SH-SY5Y (cell line): ENCODE measurements around the gene LIMK2.

Source experiments
- GATA2 ChIP-seq: IDR thresholded peaks from 2 replicates; pipeline ENCODE4 v1.6.1; 2011; ENCODE audit warnings: mild to moderate bottlenecking, low read depth, low read length
- GATA3 ChIP-seq: IDR thresholded peaks from 2 replicates; pipeline ENCODE4 v1.6.1; 2011; ENCODE audit warnings: low read depth, mild to moderate bottlenecking, low read length, moderate library complexity

DNA sequence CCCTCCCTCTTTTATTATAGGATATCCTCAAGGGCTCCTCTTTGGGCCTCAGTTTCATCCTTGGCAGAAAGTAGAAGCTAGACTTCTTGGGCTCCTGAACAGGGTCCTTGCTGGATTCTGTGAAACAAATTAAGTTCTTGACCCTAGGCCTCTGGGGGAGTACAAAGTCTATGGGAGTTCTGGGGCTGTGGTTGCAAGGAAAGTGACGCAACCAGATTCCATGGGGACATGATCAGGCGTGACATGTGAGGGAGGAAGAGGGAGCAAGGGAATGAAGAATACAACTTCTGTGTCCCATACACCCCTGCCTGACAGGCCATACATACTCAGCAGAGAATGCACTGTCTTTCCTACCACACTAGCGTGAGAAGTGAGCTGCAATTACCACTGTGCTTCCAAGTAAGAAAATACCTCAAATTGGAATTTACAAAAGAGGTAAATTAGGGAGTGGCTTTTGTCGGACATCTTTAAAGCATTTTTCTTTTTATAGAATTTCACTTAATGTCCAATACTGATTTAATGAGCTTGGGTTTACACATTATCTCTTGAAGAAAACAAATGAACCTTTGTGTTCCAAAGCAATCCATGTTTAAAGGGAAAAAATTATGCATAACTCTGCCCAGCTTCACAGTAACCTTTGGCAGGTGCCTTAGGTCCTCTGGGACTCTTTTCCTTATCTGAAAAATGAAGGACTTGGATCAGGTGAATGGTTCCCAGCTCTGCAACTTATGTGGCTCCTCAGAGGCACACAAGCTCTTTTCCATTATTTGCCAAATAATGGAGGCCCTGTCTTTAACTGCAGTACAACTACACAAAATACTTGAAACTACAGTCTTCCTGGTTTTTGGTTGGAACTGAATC is 38.9 kb downstream of the LIMK2 start:
- TF ChIP-seq GATA3: no peak
- no peak for TF ChIP-seq GATA2
